Choroid plexus epithelial cell (primary cell): ENCODE measurements around the gene ZNF205.

Experiments
- DNase-seq: peaks from one replicate; pipeline ENCODE4 v3.0.0-alpha.2; 2010; ENCODE audit warnings: low read depth
- H3K4me3 ChIP-seq: 2 replicates; pipeline ENCODE4 v1.5.1; 2011; ENCODE audit warnings: low read depth, mild to moderate bottlenecking, control low read depth, low read length, moderate library complexity
- CTCF ChIP-seq: conservative IDR thresholded peaks from 2 replicates; pipeline ENCODE4 v1.5.1; 2011; ENCODE audit warnings: low read depth, mild to moderate bottlenecking, control low read depth, inconsistent platforms, low read length, moderate library complexity

ZNF205 gene

GRCh38 chr16:3087243-3088235, 24.8 kb upstream of the ZNF205 start:
- H3K4me3 ChIP-seq, result no peak overlapping the region
- no peak for DNase-seq
- peak; percentile 32 for TF ChIP-seq CTCF

GRCh38 chr16:3088450-3088849, 23.9 kb upstream of the ZNF205 start:
- H3K4me3 ChIP-seq, result no peak overlapping the region
- no peak for TF ChIP-seq CTCF
- DNase-seq, result no peak

- no peak for DNase-seq
- TF ChIP-seq CTCF, result no peak
- no peak overlapping the region for H3K4me3 ChIP-seq
Measured at GRCh38 chr16:3088925-3089716, 23.3 kb upstream of the ZNF205 start.

GRCh38 chr16:3089717-3090592, 22.4 kb upstream of the ZNF205 start:
- no peak overlapping the region for H3K4me3 ChIP-seq
- no peak for TF ChIP-seq CTCF
- no peak for DNase-seq

GRCh38 chr16:3091551-3091950, 20.8 kb upstream of the ZNF205 start:
- no peak for DNase-seq
- no peak overlapping the region for H3K4me3 ChIP-seq
- TF ChIP-seq CTCF, result no peak

- no peak for TF ChIP-seq CTCF
- no peak for DNase-seq
Measured at GRCh38 chr16:3092501-3092941, 19.9 kb upstream of the ZNF205 start.

More at GRCh38 chr16:3092501-3092941, 19.9 kb upstream of the ZNF205 start:
- no peak overlapping the region for H3K4me3 ChIP-seq
